Measurements from ENCODE around the gene RBM26.

The RBM26 gene

DNA sequence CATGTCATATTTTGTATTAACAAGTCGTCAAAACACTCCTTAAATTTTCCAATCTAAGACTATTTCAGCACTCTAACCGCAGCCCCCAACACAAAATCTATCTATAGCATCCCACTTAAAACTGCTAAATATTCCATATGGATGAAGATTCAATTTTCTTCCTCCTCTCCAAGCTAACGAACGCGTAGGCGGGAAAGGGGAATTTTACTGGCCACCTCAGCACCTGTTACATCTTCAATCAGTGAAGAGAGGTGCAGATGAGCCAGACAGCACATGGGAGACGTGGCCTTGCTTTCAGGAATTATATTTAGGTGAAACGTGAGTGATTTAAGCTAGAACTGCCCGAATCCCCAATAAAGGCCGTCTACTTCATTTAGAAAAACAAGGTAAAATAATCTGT lies 1.1 kb downstream of the RBM26 start:
- TF ChIP-seq GATA3 (IDR thresholded peaks at IDR 0.05; ENCODE audit: low read depth, low read length), result no peak
- no peak for TF ChIP-seq GATA2 (IDR thresholded peaks at IDR 0.05; ENCODE audit: low read depth, low read length)

GRCh38 chr13:79404361-79404760 lies 1.7 kb downstream of the RBM26 start:
- TF ChIP-seq GATA2 (IDR thresholded peaks at IDR 0.05; ENCODE audit: low read depth, low read length), result no peak
- no peak for TF ChIP-seq GATA3 (IDR thresholded peaks at IDR 0.05; ENCODE audit: low read depth, low read length)

DNA sequence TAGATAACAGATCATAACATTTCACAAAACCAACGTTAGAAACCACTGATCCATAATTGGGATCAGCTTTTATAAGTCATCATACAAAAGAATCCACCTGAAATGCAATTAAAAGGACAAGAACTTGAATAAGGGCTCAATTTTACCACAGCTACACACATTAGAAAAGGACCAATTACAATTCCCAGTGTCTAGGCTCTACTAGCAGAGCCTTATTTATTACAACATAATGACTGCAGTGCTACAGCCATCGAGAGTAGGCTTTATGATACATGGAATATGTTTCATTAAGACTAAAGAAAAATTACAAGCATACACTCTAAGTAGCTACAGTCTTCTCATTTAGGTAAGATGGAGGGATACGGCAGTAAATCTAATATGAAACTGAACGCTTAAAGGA lies 2.9 kb downstream of the RBM26 start:
- TF ChIP-seq GATA3 (IDR thresholded peaks at IDR 0.05; ENCODE audit: low read depth, low read length), result no peak
- no peak for TF ChIP-seq GATA2 (IDR thresholded peaks at IDR 0.05; ENCODE audit: low read depth, low read length)

DNA sequence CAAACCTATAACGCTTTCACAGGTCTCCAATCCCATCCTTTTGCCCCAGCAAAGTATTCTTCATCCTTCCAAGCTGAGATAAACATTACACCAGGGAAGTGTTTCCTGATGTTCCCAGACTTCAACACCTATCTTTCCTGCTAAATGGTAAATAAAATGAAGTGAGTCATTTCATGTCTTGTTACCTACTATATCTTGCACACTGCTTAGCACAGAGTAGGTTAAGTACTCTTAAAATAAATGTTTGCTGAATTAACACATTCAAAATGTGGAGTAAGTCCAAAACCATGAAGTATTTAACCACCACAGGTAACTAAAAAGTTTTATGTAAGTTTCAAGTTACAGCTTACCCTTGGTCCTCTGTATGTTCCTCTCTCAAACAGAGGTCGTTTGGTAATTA lies 3.4 kb downstream of the RBM26 start:
- TF ChIP-seq GATA2 (IDR thresholded peaks at IDR 0.05; ENCODE audit: low read depth, low read length), result no peak
- no peak for TF ChIP-seq GATA3 (IDR thresholded peaks at IDR 0.05; ENCODE audit: low read depth, low read length)

DNA sequence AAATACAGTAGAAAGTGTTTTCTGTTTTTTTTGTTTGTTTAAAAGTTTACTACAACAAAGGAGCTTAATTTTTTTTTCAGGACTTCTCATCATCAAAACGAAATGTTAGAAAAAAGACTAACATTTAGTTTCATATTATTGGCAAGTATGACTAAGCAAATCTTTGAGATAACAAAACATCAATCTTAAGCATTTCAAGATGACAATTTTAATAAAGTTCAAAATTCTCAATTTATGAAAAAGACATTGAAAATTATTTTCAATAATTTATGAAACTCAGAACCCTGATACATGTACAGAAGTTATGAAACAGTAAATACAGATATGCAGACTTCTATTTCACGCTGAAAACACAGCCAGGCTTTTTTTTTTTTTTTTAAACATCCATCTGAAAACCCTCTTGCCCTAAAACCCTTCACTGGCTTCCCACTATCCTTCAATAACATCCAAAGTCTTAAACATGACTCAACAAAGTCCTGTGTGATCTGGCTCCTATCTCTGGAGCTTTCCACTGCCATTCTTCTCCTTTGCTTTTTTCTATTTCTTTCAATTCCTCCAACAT lies 3.9 kb downstream of the RBM26 start:
- TF ChIP-seq GATA3 (IDR thresholded peaks at IDR 0.05; ENCODE audit: low read depth, low read length), result no peak
- no peak for TF ChIP-seq GATA2 (IDR thresholded peaks at IDR 0.05; ENCODE audit: low read depth, low read length)

DNA sequence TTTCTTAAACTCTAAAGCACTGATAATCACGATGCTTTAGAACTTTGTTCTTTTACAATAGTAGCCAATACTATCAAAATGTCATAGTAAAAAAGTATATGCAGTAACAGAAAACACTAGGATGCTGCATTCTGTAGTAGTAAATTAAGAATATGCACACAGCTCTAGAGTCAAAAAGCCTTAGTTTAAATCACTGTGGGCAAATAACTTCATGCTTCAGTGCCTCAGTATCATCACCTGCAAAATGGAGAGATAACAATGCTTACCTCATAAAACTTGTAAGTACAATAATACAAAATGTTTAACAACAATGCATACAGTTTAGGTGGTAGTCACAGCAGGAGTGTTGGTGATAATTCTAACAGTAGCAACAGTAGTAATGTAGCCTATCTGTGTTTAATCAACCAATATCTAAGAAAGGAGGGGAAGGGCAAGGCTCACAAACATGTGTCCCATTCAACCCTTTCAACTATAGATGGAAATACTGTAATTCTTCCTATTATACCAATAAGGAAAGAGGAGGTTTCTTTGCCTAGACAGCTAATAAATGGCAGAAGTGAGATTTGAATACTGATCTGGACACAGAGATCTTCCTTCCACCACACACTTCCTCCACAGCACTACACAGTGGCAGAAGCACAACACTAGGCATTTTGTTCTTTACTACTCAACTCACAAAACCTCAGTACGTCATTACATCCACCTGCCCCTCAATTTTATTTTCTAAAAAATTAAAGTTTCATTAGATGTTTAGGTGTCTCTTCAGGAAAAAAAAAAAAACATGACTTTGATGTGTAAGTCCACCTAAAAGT lies 4.6 kb downstream of the RBM26 start:
- no peak for TF ChIP-seq GATA3 (IDR thresholded peaks at IDR 0.05; ENCODE audit: low read depth, low read length)
- TF ChIP-seq GATA2 (IDR thresholded peaks at IDR 0.05; ENCODE audit: low read depth, low read length), result no peak

- TF ChIP-seq GATA3 (IDR thresholded peaks at IDR 0.05; ENCODE audit: low read depth, low read length), result no peak
- no peak for TF ChIP-seq GATA2 (IDR thresholded peaks at IDR 0.05; ENCODE audit: low read depth, low read length)
Measured at GRCh38 chr13:79398915-79399314, 7.1 kb downstream of the RBM26 start.

DNA sequence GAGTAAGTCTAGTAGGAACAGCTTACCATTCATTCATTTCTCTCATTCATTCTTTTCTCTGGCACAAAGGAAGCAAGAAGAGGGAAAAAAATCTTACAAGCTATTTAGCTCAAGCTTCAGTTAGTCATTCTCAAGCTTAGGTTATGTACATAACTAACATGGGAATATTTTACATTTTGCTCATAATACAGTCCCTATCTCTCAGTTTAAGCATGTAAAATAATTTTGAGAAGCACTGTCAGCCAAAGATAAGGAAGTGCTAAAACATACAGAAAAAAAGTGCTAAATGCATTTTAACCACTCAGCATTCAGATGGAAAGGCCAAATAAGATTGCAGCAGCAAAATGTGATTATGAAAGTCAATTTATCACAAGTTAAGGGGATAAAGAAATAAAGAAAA lies 7.9 kb downstream of the RBM26 start:
- TF ChIP-seq GATA3 (IDR thresholded peaks at IDR 0.05; ENCODE audit: low read depth, low read length) (no peak), GATA2 (IDR thresholded peaks at IDR 0.05; ENCODE audit: low read depth, low read length) (no peak)

DNA sequence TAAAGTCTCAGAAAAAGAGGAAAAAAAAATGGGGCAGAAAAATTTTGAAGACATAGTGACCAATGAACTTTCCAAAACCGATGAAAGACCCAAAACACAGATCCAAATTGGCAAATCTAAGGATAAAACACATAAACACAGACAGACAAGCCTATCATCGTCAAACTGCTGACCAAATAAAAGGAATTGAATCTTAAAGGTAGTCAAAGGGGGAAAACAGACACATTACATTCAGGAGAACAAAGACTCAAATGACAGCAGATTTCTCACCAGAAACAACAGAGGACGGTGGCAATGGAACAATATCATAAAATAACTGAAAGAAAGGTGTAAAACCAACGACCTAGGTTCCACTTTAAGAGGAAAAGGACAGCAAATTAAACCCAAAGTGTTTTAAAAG lies 10.2 kb downstream of the RBM26 start:
- TF ChIP-seq GATA3 (IDR thresholded peaks at IDR 0.05; ENCODE audit: low read depth, low read length), result no peak
- no peak for TF ChIP-seq GATA2 (IDR thresholded peaks at IDR 0.05; ENCODE audit: low read depth, low read length)

DNA sequence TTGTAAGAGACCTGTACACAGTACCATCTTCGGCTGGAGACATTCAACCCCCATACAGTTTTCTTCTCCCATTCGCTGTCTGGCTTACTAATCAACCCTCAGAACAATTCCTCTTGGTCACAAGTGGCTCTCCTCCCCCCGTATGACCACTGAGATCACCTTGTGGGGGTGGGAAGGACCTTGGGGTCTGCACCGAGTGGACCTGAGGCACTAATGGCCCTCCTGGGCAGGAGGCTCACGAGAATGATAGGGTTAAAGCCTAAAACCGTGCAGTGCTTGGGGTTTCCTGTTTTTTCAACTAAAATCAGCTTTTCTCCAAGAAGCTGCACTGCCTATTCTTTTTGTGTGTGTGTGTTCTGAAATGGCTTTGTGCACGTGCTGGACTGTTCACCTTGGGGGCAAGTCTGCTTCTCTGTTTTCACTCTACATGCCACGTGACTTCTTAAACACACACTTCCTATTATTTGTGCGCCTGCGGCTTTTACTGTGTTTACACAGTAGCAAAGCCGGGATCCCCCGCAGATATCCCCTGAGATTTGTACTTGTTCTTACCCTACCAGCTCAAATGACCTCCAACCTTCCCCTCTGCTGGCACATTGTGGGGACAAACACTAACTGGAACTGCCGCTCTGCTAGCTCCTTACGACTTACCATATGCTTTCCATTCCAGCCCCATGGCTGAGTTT lies 12.3 kb downstream of the RBM26 start:
- TF ChIP-seq GATA2 (IDR thresholded peaks at IDR 0.05; ENCODE audit: low read depth, low read length), result no peak
- TF ChIP-seq GATA3 (IDR thresholded peaks at IDR 0.05; ENCODE audit: low read depth, low read length), result no peak

- TF ChIP-seq GATA3 (IDR thresholded peaks at IDR 0.05; ENCODE audit: low read depth, low read length) (no peak), GATA2 (IDR thresholded peaks at IDR 0.05; ENCODE audit: low read depth, low read length) (no peak)
Measured at GRCh38 chr13:79392882-79393563, 13.0 kb downstream of the RBM26 start.

GRCh38 chr13:79389026-79389425 lies 17.0 kb downstream of the RBM26 start:
- TF ChIP-seq GATA2 (IDR thresholded peaks at IDR 0.05; ENCODE audit: low read depth, low read length) (no peak), GATA3 (IDR thresholded peaks at IDR 0.05; ENCODE audit: low read depth, low read length) (no peak)

DNA sequence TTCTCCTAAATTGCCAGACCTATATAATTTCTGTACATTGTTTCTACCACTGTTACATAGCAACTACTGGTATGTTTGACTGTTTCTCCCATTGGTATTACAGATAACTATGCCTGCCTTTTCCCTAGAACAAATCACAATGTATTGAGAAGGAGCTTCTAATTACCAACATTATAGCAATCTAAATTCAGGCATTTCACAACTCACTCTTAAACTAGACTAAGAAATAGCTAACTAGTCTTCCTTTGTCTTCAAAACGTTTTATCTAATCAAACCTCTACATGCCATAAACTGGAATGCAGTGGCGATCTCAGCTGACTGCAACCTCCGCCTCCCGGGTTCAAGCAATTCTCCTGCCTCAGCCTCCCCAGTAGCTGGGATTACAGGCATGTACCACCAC lies 18.2 kb downstream of the RBM26 start:
- TF ChIP-seq GATA3 (IDR thresholded peaks at IDR 0.05; ENCODE audit: low read depth, low read length) (no peak), GATA2 (IDR thresholded peaks at IDR 0.05; ENCODE audit: low read depth, low read length) (no peak)

GRCh38 chr13:79386125-79386826 lies 19.8 kb downstream of the RBM26 start:
- TF ChIP-seq GATA2 (IDR thresholded peaks at IDR 0.05; ENCODE audit: low read depth, low read length) (no peak), GATA3 (IDR thresholded peaks at IDR 0.05; ENCODE audit: low read depth, low read length) (no peak)
